WTC11 (cell line): ENCODE data around the gene PRRT4. TPM values are rescaled to one million over a fixed set of nuclear protein-coding genes. Genes with fewer than 3 reads are reported as not detected.
A peak's percentile ranks its signal among the peaks of the same experiment; 100 is the strongest.

ENCODE experiments used
- ATAC-seq: fragments of 200-7000 bp; cut with Tn5 transposase; 2 replicates; pipeline ENCODE4 v1.10.0; 2021; ENCODE audit warnings: mild to moderate bottlenecking, moderate library complexity
- CTCF ChIA-PET: fragments of 300-600 bp; sonication (Branson Sonifier 250); formaldehyde crosslinking; loops from one replicate; lab custom pipeline; 2021; ENCODE audit warnings: antibody characterized with exemption; lab: Charles Lee
- POLR2A ChIA-PET: fragments of 350-600 bp; sonication (Branson Sonifier 250); formaldehyde crosslinking; loops from one replicate; lab custom pipeline; 2021; ENCODE audit warnings: antibody characterized with exemption; lab: Charles Lee
- DNase-seq: peaks from one replicate; pipeline ENCODE4 v3.0.0; 2021; ENCODE audit warnings: low spot score
- H3K27ac Mint-ChIP-seq: 2 replicates; pipeline ENCODE4 v1.8.0; 2021; ENCODE audit warnings: mixed read lengths
- H3K27me3 Mint-ChIP-seq: 2 replicates; pipeline ENCODE4 v1.8.0; 2021; ENCODE audit warnings: low read depth, mild to moderate bottlenecking, moderate library complexity, mixed read lengths
- H3K36me3 Mint-ChIP-seq: 2 replicates; pipeline ENCODE4 v1.8.0; 2021; ENCODE audit warnings: mixed read lengths
- H3K4me1 Mint-ChIP-seq: 2 replicates; pipeline ENCODE4 v1.8.0; 2022; ENCODE audit warnings: mixed read lengths
- H3K4me3 Mint-ChIP-seq: 2 replicates; pipeline ENCODE4 v1.8.0; 2021; ENCODE audit warnings: mild to moderate bottlenecking, moderate library complexity, mixed read lengths
- H3K9me3 Mint-ChIP-seq: 2 replicates; pipeline ENCODE4 v1.8.0; 2021; ENCODE audit warnings: mixed read lengths
- AR ChIP-seq: fragments of 250-450 bp; sonication (Bioruptor Pico); IDR thresholded peaks from 2 replicates; pipeline ENCODE4 v1.9.0; 2021; ENCODE audit warnings: mild to moderate bottlenecking
- FOXJ3 ChIP-seq: sonication (generic); formaldehyde crosslinking; IDR thresholded peaks from 2 replicates; pipeline ENCODE4 v1.9.0; 2021; ENCODE audit warnings: missing genetic modification reagents, mild to moderate bottlenecking, borderline replicate concordance
- HMGXB4 ChIP-seq: sonication (generic); formaldehyde crosslinking; IDR thresholded peaks from 2 replicates; pipeline ENCODE4 v1.8.1; 2023; ENCODE audit warnings: mild to moderate bottlenecking, moderate library complexity, missing genetic modification reagents
- JAZF1 ChIP-seq: fragments of 250-450 bp; sonication (Bioruptor Pico); IDR thresholded peaks from 2 replicates; pipeline ENCODE4 v1.9.0; 2021; ENCODE audit warnings: moderate library complexity, mild to moderate bottlenecking, inconsistent platforms
- MAX ChIP-seq: sonication (generic); formaldehyde crosslinking; IDR thresholded peaks from 2 replicates; pipeline ENCODE4 v1.8.0; 2022; ENCODE audit warnings: mild to moderate bottlenecking, missing genetic modification reagents
- MYBL2 ChIP-seq: sonication (generic); formaldehyde crosslinking; IDR thresholded peaks from 2 replicates; pipeline ENCODE4 v1.8.1; 2023; ENCODE audit warnings: mild to moderate bottlenecking, moderate library complexity, missing genetic modification reagents
- NR1H2 ChIP-seq: sonication (generic); formaldehyde crosslinking; IDR thresholded peaks from 2 replicates; pipeline ENCODE4 v1.9.0; 2021; ENCODE audit warnings: mild to moderate bottlenecking, moderate library complexity, missing genetic modification reagents
- PRRX2 ChIP-seq: fragments of 250-450 bp; sonication (Bioruptor Pico); IDR thresholded peaks from 2 replicates; pipeline ENCODE4 v1.8.0; 2021; ENCODE audit warnings: mild to moderate bottlenecking
- RELA ChIP-seq: sonication (generic); formaldehyde crosslinking; IDR thresholded peaks from 2 replicates; pipeline ENCODE4 v1.8.1; 2022; ENCODE audit warnings: missing genetic modification reagents, mild to moderate bottlenecking, borderline replicate concordance
- TCF7 ChIP-seq: sonication (generic); formaldehyde crosslinking; IDR thresholded peaks from 2 replicates; pipeline ENCODE4 v1.8.0; 2022; ENCODE audit warnings: mild to moderate bottlenecking, low read depth, missing genetic modification reagents, moderate library complexity
- TEAD1 ChIP-seq: sonication (generic); formaldehyde crosslinking; IDR thresholded peaks from 2 replicates; pipeline ENCODE4 v1.8.0; 2022; ENCODE audit warnings: mild to moderate bottlenecking, missing genetic modification reagents
- TEAD4 ChIP-seq: sonication (generic); formaldehyde crosslinking; IDR thresholded peaks from 2 replicates; pipeline ENCODE4 v1.8.0; 2022; ENCODE audit warnings: mild to moderate bottlenecking, missing genetic modification reagents
- ZNF121 ChIP-seq: sonication (generic); formaldehyde crosslinking; IDR thresholded peaks from 2 replicates; pipeline ENCODE4 v1.8.0; 2023; ENCODE audit warnings: missing genetic modification reagents
- ZNF416 ChIP-seq: fragments of 250-450 bp; sonication (Bioruptor Pico); IDR thresholded peaks from 2 replicates; pipeline ENCODE4 v1.9.0; 2021; ENCODE audit warnings: mild to moderate bottlenecking, inconsistent platforms
- total RNA-seq: library from RNA; stranded (reverse); gene quantifications from 3 replicates; pipeline ENCODE4 v1.2.3, GENCODE V29; 2021
- TF ChIP-seq, protein P1 (sequence below): sonication (generic); formaldehyde crosslinking; IDR thresholded peaks from 2 replicates; pipeline ENCODE4 v1.8.1; 2023; ENCODE audit warnings: mild to moderate bottlenecking, missing genetic modification reagents, moderate library complexity
- TF ChIP-seq, protein P2 (sequence below): sonication (generic); formaldehyde crosslinking; IDR thresholded peaks from 2 replicates; pipeline ENCODE4 v1.8.0; 2022; ENCODE audit warnings: missing genetic modification reagents
- TF ChIP-seq, protein P3 (sequence below): fragments of 250-450 bp; sonication (Bioruptor Pico); conservative IDR thresholded peaks from 2 replicates; pipeline ENCODE4 v1.9.0; 2021; ENCODE audit warnings: mild to moderate bottlenecking

Gene PRRT4
- total RNA-seq, 1 experiment from 2014 or later, result 1.2 TPM

DNA sequence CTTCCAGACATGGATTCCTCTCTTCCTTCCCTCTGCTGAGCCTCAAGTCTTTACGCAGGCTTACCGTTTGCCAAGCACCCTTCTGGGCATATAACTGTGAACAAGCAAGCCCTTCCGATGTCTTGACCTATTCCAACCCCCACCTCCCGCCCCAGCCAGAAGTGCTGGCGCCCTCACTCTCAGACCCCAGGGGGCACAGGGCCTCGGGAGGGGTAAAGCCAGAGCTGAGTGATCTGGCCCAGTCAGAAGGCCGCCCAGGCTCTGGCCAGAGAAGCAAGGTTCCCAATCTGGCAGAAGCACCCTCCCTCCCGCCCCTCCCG lies 1.2 kb downstream of the PRRT4 start:
- TF ChIP-seq ZNF121 (CRISPR knock-in tag) (peak; percentile 23; the same call in 1 of the 2 replicates), ZNF416 (CRISPR knock-in tag) (no peak)
- TF ChIP-seq, all 79 proteins: peak for 1
- ChIA-PET CTCF (interaction anchor here (0.6 to 9.2 kb wide), 11 partner anchors 9 to 509 kb away, joined by 3 to 107 read pairs (median 4); partner anchors contain the start of gene RBM28), POLR2A (interaction anchor here (0.5 to 0.6 kb wide), 2 partner anchors 48 to 130 kb away, joined by 3 read pairs; no protein-coding TSS in a partner anchor)
- Mint-ChIP-seq H3K4me1 (peaks cover 23% of the 10 kb centered on the region), H3K36me3 (no peaks in the 10 kb centered on the region), H3K9me3 (no peaks in the 10 kb centered on the region), H3K27me3 (peaks cover 90% of the 10 kb centered on the region), H3K4me3 (peak overlapping the region; percentile 74), H3K27ac (no peak overlapping the region)
- ATAC-seq (no peak), DNase-seq (no peak)

DNA sequence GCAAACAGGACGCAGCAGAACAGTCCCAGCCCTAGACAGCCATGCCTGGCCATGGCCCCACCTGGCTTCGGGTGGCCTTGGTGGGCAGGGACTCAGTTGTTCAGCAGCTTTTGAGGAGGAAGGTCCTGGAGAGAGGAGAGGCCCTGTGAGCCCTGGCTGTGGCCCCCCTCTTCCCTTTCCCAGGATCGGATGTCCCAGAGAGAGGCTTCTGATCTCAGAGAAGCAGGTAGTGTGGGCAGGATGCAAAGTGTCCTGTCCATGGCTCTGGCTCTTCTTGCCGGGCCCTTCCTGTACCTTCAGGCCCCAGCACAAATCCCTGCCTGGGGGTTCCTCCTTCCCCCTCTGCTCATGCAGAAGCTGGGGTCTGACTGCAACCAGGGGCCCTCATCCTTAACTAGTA lies 1.6 kb downstream of the PRRT4 start:
- no peaks in the 10 kb centered on the region for H3K36me3 Mint-ChIP-seq
- CTCF ChIA-PET, result interaction anchor here (0.6 to 9.2 kb wide), 9 partner anchors 9 to 67 kb away, joined by 3 to 107 read pairs (median 4); partner anchors contain the start of gene RBM28
- H3K27ac Mint-ChIP-seq, result no peak overlapping the region
- ATAC-seq, result no peak
- no peak for DNase-seq
- H3K27me3 Mint-ChIP-seq, result peaks cover 90% of the 10 kb centered on the region
- H3K9me3 Mint-ChIP-seq, result no peaks in the 10 kb centered on the region
- TF ChIP-seq JAZF1 (no peak), AR (no peak), TEAD4 (CRISPR knock-in tag) (no peak), HMGXB4 (CRISPR knock-in tag) (no peak), TCF7 (CRISPR knock-in tag) (no peak), FOXJ3 (CRISPR knock-in tag) (no peak), PRRX2 (CRISPR knock-in tag) (no peak), RELA (CRISPR knock-in tag) (no peak), MYBL2 (CRISPR knock-in tag) (no peak), TEAD1 (CRISPR knock-in tag) (no peak), MAX (CRISPR knock-in tag) (no peak), ZNF416 (CRISPR knock-in tag) (no peak), NR1H2 (CRISPR knock-in tag) (no peak)
- TF ChIP-seq, protein P1, sequence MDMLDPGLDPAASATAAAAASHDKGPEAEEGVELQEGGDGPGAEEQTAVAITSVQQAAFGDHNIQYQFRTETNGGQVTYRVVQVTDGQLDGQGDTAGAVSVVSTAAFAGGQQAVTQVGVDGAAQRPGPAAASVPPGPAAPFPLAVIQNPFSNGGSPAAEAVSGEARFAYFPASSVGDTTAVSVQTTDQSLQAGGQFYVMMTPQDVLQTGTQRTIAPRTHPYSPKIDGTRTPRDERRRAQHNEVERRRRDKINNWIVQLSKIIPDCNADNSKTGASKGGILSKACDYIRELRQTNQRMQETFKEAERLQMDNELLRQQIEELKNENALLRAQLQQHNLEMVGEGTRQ (CRISPR knock-in tag), result no peak
- TF ChIP-seq, protein P2, sequence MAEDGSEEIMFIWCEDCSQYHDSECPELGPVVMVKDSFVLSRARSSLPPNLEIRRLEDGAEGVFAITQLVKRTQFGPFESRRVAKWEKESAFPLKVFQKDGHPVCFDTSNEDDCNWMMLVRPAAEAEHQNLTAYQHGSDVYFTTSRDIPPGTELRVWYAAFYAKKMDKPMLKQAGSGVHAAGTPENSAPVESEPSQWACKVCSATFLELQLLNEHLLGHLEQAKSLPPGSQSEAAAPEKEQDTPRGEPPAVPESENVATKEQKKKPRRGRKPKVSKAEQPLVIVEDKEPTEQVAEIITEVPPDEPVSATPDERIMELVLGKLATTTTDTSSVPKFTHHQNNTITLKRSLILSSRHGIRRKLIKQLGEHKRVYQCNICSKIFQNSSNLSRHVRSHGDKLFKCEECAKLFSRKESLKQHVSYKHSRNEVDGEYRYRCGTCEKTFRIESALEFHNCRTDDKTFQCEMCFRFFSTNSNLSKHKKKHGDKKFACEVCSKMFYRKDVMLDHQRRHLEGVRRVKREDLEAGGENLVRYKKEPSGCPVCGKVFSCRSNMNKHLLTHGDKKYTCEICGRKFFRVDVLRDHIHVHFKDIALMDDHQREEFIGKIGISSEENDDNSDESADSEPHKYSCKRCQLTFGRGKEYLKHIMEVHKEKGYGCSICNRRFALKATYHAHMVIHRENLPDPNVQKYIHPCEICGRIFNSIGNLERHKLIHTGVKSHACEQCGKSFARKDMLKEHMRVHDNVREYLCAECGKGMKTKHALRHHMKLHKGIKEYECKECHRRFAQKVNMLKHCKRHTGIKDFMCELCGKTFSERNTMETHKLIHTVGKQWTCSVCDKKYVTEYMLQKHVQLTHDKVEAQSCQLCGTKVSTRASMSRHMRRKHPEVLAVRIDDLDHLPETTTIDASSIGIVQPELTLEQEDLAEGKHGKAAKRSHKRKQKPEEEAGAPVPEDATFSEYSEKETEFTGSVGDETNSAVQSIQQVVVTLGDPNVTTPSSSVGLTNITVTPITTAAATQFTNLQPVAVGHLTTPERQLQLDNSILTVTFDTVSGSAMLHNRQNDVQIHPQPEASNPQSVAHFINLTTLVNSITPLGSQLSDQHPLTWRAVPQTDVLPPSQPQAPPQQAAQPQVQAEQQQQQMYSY (CRISPR knock-in tag), result no peak
- TF ChIP-seq, protein P3, sequence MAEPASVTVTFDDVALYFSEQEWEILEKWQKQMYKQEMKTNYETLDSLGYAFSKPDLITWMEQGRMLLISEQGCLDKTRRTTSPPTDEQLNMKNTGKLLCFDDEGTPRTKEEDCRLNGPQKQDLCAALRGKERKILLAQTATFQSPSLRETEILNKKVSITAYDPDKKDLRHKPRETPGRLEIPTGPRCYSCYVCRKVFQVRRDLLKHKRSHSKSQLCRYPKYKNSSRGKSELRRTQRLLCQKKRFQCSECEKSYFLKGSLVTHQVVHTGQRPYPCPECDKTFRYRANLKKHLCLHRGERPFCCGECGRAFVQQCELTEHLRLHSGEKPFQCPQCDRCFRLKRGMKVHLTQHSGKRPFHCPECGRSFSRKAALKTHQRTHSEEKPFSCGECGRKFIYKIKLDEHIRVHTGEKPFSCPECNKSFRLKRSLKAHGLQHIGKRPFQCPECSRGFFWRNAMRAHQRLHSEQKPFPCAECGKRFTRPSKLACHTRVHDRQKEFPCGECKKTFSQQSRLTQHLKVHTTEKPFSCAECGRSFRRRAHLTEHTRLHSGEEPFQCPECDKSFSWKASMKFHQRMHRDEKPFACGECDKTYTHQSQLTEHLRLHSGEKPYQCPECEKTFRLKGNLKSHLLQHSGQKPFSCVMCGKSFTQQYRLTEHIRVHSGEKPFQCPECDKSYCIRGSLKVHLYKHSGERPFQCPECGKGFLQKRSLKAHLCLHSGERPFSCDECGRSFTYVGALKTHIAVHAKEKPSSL (CRISPR knock-in tag), result no peak
- POLR2A ChIA-PET, result interaction anchor here (0.5 to 0.6 kb wide), 2 partner anchors 48 to 129 kb away, joined by 3 read pairs; no protein-coding TSS in a partner anchor
- peaks cover 23% of the 10 kb centered on the region for H3K4me1 Mint-ChIP-seq
- H3K4me3 Mint-ChIP-seq, result no peak overlapping the region
